Measurements from ENCODE around the gene FCN3.

GRCh38 chr1:27394925-27395324, 20.3 kb upstream of the FCN3 start:
- TF ChIP-seq CTCF (IDR thresholded peaks at IDR 0.05) (no peak), EP300 (IDR thresholded peaks at IDR 0.05) (no peak), POLR2A (IDR thresholded peaks at IDR 0.05) (no peak)

Data from suprapubic skin (tissue), 3 donors.